Measurements from ENCODE around the gene TYW5. TPM values are rescaled to one million over a fixed set of nuclear protein-coding genes. Genes with fewer than 3 reads are reported as not detected.

Gene TYW5
- total RNA-seq, 2 experiments from 2014 or later, result 7.8 to 7.9 TPM

DNA sequence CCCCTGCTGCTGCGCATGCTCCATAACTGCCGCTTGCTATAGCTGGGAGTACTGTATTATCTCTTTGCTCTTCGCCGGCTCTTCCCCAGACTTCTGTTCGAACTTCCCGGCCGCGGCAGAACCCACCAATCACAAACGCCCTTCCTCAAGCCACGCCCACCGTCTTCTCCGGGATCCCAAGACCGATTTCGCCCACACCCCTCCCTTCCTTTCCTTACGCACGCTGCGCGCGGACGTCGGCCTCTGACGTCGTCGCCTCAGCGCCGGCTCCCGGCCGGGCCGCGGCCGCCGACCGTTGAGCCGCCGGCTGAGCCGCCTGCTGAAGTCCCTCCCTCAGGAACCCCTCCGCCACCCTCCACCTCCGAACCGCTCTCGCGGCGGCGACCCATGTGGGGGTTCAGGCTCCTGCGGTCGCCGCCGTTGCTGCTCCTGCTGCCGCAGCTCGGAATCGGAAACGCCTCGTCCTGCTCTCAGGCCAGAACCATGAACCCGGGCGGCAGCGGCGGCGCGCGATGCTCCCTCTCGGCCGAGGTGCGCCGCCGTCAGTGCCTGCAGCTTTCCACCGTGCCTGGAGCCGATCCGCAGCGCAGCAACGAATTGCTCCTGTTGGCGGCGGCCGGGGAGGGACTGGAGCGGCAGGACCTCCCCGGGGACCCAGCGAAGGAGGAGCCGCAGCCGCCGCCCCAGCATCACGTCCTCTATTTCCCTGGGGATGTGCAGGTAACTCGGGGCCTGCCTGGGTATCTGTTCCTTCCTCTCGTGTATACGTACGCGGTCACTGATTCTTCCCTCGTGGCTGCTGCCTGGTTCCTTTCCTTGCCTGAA, 44.0 kb downstream of the TYW5 start, which contains the start of gene C2orf69:
Gene C2orf69 (plus strand): TSS at position 242 of the 825 bp plus-strand sequence. CDS start 146 bp downstream, at position 388.
- Mint-ChIP-seq H3K27ac (peak within 1 kb of the TSS; percentile 91), H3K4me1 (ENCODE audit: low read depth) (peaks cover 24% of the 10 kb centered on the region), H3K9me3 (peaks cover 3% of the 10 kb centered on the region), H3K27me3 (ENCODE audit: low read depth) (peaks cover 2% of the 10 kb centered on the region), H3K4me3 (peak within 1 kb of the TSS; percentile 96), H3K36me3 (ENCODE audit: low read depth) (peaks cover 18% of the 10 kb centered on the region)
- peak; percentile 98 for DNase-seq
- intact Hi-C loops (cut with micrococcal nuclease), result loop anchor here (1.0 to 5.0 kb wide), 6 partner anchors 44 to 616 kb away; partner anchors contain the start of genes FTCDNL1, MAIP1, SGO2 and SPATS2L
- CTCF ChIA-PET, result interaction anchor here (0.8 to 1.1 kb wide), 3 partner anchors 10 to 44 kb away, joined by 3 to 6 read pairs (median 4); no protein-coding TSS in a partner anchor

GRCh38 chr2:199910338-199911051, 44.8 kb downstream of the TYW5 start:
- intact Hi-C loops (cut with micrococcal nuclease), result loop anchor here (1.0 to 5.0 kb wide), 6 partner anchors 45 to 616 kb away; partner anchors contain the start of genes FTCDNL1, MAIP1, SGO2 and SPATS2L
- CTCF ChIA-PET, result interaction anchor here (0.8 to 1.1 kb wide), 3 partner anchors 9 to 44 kb away, joined by 3 to 6 read pairs (median 4); no protein-coding TSS in a partner anchor
- Mint-ChIP-seq H3K27me3 (ENCODE audit: low read depth) (peaks cover 6% of the 10 kb centered on the region), H3K4me3 (peak overlapping the region; percentile 96), H3K4me1 (ENCODE audit: low read depth) (peaks cover 24% of the 10 kb centered on the region), H3K27ac (peak overlapping the region; percentile 91), H3K9me3 (no peaks in the 10 kb centered on the region), H3K36me3 (ENCODE audit: low read depth) (peaks cover 11% of the 10 kb centered on the region)
- DNase-seq, result no peak

DNA sequence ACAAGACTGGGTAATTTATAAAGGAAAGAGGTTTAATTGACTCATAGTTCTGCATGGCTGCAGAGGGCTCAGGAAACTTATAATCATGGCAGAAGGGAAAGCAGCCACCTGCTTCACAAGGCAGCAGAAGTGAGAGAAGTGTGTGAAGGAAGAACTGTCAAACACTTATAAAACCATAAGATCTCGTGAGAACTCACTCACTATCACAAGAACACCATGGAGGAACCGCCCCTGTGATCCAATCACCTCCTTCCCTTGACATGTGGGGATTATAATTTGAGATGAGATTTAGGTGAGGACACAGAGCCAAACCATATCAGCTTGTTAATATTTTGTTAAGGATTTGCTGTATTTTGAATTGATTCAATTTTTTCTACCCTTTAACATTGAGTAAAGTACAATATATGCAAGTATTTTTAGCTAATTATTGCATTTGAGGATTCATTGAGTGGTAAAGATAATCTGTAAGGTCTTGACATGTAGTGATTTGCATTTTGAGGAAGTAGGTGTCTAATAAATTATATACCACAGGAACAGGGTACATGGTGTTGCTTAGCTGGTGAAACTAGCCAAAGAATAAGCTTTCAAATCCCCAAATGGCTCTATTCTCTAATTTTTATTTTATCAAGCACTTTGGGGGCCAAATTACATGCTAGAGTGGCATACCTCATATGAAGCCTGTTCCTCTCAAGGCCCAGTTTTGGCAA, 48.1 kb downstream of the TYW5 start:
- Mint-ChIP-seq H3K4me3 (no peak overlapping the region), H3K4me1 (ENCODE audit: low read depth) (peaks cover 4% of the 10 kb centered on the region), H3K27ac (no peak overlapping the region), H3K27me3 (ENCODE audit: low read depth) (peaks cover 10% of the 10 kb centered on the region), H3K36me3 (ENCODE audit: low read depth) (no peaks in the 10 kb centered on the region), H3K9me3 (no peaks in the 10 kb centered on the region)
- no peak for DNase-seq
- intact Hi-C loops (cut with micrococcal nuclease), result no loop called here
- CTCF ChIA-PET, result no interaction called here

DNA sequence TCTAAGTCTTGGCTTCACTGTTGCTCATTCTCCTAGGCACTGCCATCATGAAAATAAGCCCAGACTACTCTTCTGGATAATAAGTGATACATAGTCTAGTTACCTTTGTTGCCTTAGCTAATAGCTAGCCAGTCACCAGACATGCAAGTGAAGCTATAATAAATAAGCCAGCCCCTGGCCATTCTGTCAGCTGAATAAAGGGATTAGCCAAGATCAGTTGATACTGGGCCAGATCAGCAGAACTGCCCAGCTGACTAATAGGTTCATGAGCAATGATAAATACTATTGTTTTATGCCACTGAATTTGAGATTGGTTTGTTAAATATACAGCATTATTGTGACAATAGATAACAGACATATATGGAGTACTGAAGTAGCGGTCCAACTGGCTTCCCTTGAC, 52.2 kb downstream of the TYW5 start:
- peaks cover 16% of the 10 kb centered on the region for H3K27me3 Mint-ChIP-seq (ENCODE audit: low read depth)
- intact Hi-C loops (cut with micrococcal nuclease), result no loop called here
- CTCF ChIA-PET, result interaction anchor here (0.6 kb wide), 1 partner anchor 1333 kb away, joined by 4 read pairs; no protein-coding TSS in a partner anchor

DNA sequence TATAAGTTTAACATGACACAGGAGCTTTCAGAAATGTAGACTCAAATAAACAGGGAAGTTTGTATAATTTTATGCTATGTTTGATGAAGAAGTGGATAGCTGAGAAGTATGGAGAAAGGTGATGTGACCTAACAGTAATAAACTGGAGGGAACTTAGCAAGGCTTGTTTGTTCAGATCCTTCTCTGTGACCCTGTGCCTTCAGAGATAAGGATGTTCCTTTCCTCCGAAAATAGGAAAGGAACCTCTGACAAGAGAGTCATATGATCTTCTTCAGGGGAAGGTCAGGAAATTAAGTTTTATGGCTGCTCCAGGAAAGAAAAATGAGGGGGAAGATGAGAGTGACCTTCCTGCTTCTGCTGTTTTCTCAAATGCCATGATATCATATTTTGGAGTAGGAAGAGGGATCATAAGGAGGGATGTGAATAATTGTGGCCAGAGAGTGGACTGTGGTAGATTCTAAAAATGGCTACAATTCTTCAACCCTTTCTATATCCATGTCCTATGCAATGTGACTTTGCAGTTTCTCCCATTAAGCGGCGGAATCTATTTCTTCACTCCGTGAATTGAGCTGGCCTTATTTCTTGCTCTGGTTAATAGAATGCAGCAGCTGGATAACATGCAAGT, 52.7 kb downstream of the TYW5 start:
- Mint-ChIP-seq H3K4me1 (ENCODE audit: low read depth) (no peaks in the 10 kb centered on the region), H3K27ac (no peak overlapping the region), H3K9me3 (no peaks in the 10 kb centered on the region), H3K36me3 (ENCODE audit: low read depth) (no peaks in the 10 kb centered on the region), H3K27me3 (ENCODE audit: low read depth) (peaks cover 16% of the 10 kb centered on the region), H3K4me3 (no peak overlapping the region)
- DNase-seq, result no peak
- intact Hi-C loops (cut with micrococcal nuclease), result no loop called here
- CTCF ChIA-PET, result interaction anchor here (0.6 kb wide), 1 partner anchor 1334 kb away, joined by 4 read pairs; no protein-coding TSS in a partner anchor

More for the DNA sequence above, 52.2 kb downstream of the TYW5 start:
- Mint-ChIP-seq H3K9me3 (no peaks in the 10 kb centered on the region), H3K4me1 (ENCODE audit: low read depth) (no peaks in the 10 kb centered on the region), H3K4me3 (no peak overlapping the region), H3K36me3 (ENCODE audit: low read depth) (no peaks in the 10 kb centered on the region), H3K27ac (no peak overlapping the region)
- DNase-seq, result no peak

- no peak overlapping the region for H3K27ac Mint-ChIP-seq
- intact Hi-C loops (cut with micrococcal nuclease), result no loop called here
- H3K9me3 Mint-ChIP-seq, result no peaks in the 10 kb centered on the region
- no peak overlapping the region for H3K4me3 Mint-ChIP-seq
- no peaks in the 10 kb centered on the region for H3K4me1 Mint-ChIP-seq (ENCODE audit: low read depth)
- H3K27me3 Mint-ChIP-seq (ENCODE audit: low read depth), result peaks cover 15% of the 10 kb centered on the region
- CTCF ChIA-PET, result interaction anchor here (1.3 kb wide), 1 partner anchor 9 kb away, joined by 4 read pairs; the partner anchor contains the start of gene C2orf69
- H3K36me3 Mint-ChIP-seq (ENCODE audit: low read depth), result no peaks in the 10 kb centered on the region
- DNase-seq, result no peak
Measured at GRCh38 chr2:199901942-199902341, 53.3 kb downstream of the TYW5 start.

- DNase-seq, result no peak
- CTCF ChIA-PET, result no interaction called here
- Mint-ChIP-seq H3K27me3 (ENCODE audit: low read depth) (peaks cover 6% of the 10 kb centered on the region), H3K9me3 (no peaks in the 10 kb centered on the region), H3K4me1 (ENCODE audit: low read depth) (no peaks in the 10 kb centered on the region), H3K36me3 (ENCODE audit: low read depth) (no peaks in the 10 kb centered on the region), H3K4me3 (no peak overlapping the region), H3K27ac (no peak overlapping the region)
- intact Hi-C loops (cut with micrococcal nuclease), result no loop called here
Measured at GRCh38 chr2:199896617-199897016, 58.7 kb downstream of the TYW5 start.

DNA sequence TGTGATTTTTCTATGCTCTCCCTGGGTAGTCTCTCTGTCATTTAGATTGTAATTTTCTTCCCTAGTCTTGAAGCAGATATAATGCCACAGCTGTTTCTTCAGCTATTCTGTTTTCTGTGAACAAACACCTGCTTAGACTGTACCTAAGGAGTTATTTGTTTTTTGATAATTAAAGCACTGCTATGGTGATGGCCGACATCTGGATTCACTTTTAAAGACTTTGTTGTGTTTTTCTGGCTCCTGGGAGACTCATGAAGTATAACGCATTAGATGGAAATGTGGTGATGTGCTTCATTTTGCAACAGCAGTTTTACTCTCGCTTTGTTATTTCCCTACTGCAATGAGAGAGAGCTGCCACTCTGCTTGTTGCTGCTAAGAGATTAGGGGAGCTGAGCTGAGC, 59.9 kb downstream of the TYW5 start:
- no peaks in the 10 kb centered on the region for H3K36me3 Mint-ChIP-seq (ENCODE audit: low read depth)
- H3K27me3 Mint-ChIP-seq (ENCODE audit: low read depth), result peaks cover under 1% of the 10 kb centered on the region
- CTCF ChIA-PET, result no interaction called here
- no peak for DNase-seq
- intact Hi-C loops (cut with micrococcal nuclease), result no loop called here
- no peaks in the 10 kb centered on the region for H3K9me3 Mint-ChIP-seq
- H3K4me3 Mint-ChIP-seq, result no peak overlapping the region
- H3K27ac Mint-ChIP-seq, result no peak overlapping the region
- no peaks in the 10 kb centered on the region for H3K4me1 Mint-ChIP-seq (ENCODE audit: low read depth)

DNA sequence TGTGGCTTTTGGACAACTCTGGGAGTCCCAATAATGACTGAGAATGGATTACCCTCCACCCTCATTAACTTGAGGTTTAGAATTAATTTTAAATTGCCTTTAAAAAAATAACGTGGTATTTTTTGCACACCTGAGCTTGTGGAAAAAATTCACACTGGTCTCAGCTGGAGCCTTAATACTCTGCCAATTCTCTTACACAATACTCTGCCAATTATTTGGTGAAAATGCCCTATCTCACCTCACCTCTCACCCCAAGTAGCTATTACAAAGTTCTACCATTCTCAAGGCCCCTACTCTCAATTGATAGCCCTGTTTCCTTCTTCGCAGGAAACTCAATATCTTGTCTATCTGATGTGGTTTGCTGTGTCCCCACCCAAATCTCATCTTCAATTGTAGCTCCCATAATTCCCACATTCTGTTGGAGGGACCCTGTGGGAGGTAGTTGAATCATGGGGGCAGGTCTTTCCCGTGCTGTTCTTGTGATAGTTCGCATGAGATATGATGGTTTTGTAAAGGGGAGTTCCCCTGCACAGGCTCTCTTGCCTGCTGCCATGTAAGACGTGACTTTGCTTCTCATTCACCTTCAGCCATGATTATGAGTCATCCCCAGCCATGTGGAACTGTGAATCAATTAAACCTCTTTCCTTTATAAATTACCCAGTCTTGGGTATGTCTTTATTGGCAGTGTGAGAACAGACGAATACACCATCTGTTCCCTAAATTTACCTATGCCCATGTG, 71.6 kb downstream of the TYW5 start:
- DNase-seq, result no peak
- Mint-ChIP-seq H3K9me3 (peaks cover 4% of the 10 kb centered on the region), H3K27me3 (ENCODE audit: low read depth) (peaks cover 9% of the 10 kb centered on the region), H3K4me3 (no peak overlapping the region), H3K27ac (no peak overlapping the region), H3K36me3 (ENCODE audit: low read depth) (no peaks in the 10 kb centered on the region), H3K4me1 (ENCODE audit: low read depth) (peaks cover 5% of the 10 kb centered on the region)
- CTCF ChIA-PET, result no interaction called here
- intact Hi-C loops (cut with micrococcal nuclease), result no loop called here

GRCh38 chr2:199882667-199883066, 72.6 kb downstream of the TYW5 start:
- no peak overlapping the region for H3K27ac Mint-ChIP-seq
- CTCF ChIA-PET, result no interaction called here
- intact Hi-C loops (cut with micrococcal nuclease), result no loop called here
- peaks cover 5% of the 10 kb centered on the region for H3K4me1 Mint-ChIP-seq (ENCODE audit: low read depth)
- peaks cover 9% of the 10 kb centered on the region for H3K27me3 Mint-ChIP-seq (ENCODE audit: low read depth)
- H3K9me3 Mint-ChIP-seq, result peaks cover 4% of the 10 kb centered on the region
- no peaks in the 10 kb centered on the region for H3K36me3 Mint-ChIP-seq (ENCODE audit: low read depth)
- no peak overlapping the region for H3K4me3 Mint-ChIP-seq
- DNase-seq, result no peak

Data from activated naive CD4-positive, alpha-beta T cell treated with anti-CD3 and anti-CD28 coated beads for 36 hours (primary cell).